IPS-15b (cell line): Measurements from ENCODE around the gene NAV2.
A peak's percentile ranks its signal among the peaks of the same experiment; 100 is the strongest.

Experiments used
- H3K27me3 ChIP-seq: one replicate; pipeline ENCODE4 v1.6.1; 2013; ENCODE audit warnings: low read length; ENCODE audit not compliant: control insufficient read depth, insufficient read depth
- H3K36me3 ChIP-seq: one replicate; pipeline ENCODE4 v1.6.1; 2013; ENCODE audit warnings: low read length; ENCODE audit not compliant: control insufficient read depth, insufficient read depth
- H3K4me1 ChIP-seq: one replicate; pipeline ENCODE4 v1.6.1; 2013; ENCODE audit warnings: mild to moderate bottlenecking, low read length; ENCODE audit not compliant: control insufficient read depth, insufficient read depth
- H3K4me3 ChIP-seq: one replicate; pipeline ENCODE4 v1.5.1; 2013; ENCODE audit warnings: low read depth, low read length
- H3K9ac ChIP-seq: one replicate; pipeline ENCODE4 v1.6.1; 2013; ENCODE audit warnings: low read depth, mild to moderate bottlenecking, low read length
- H3K9me3 ChIP-seq: one replicate; pipeline ENCODE4 v1.6.1; 2013; ENCODE audit warnings: mild to moderate bottlenecking, low read length; ENCODE audit not compliant: control insufficient read depth, insufficient read depth

The NAV2 gene

GRCh38 chr11:19762266-19762665 is 49.6 kb downstream of the NAV2 start:
- Histone ChIP-seq H3K4me1 (peaks cover 3% of the 10 kb centered on the region), H3K9me3 (no peaks in the 10 kb centered on the region), H3K27me3 (no peaks in the 10 kb centered on the region), H3K4me3 (no peak overlapping the region), H3K9ac (no peak overlapping the region), H3K36me3 (no peaks in the 10 kb centered on the region)

- no peaks in the 10 kb centered on the region for H3K27me3 ChIP-seq
- no peak overlapping the region for H3K9ac ChIP-seq
- peaks cover 3% of the 10 kb centered on the region for H3K4me1 ChIP-seq
- no peak overlapping the region for H3K4me3 ChIP-seq
- H3K36me3 ChIP-seq = no peaks in the 10 kb centered on the region
- H3K9me3 ChIP-seq = no peaks in the 10 kb centered on the region
These were observed 50.7 kb downstream of the NAV2 start for GRCh38 chr11:19763330-19763729.

- Histone ChIP-seq H3K9ac (no peak overlapping the region), H3K4me1 (peaks cover 15% of the 10 kb centered on the region), H3K4me3 (no peak overlapping the region), H3K27me3 (no peaks in the 10 kb centered on the region), H3K9me3 (no peaks in the 10 kb centered on the region), H3K36me3 (no peaks in the 10 kb centered on the region)
These were observed 53.6 kb downstream of the NAV2 start for GRCh38 chr11:19766206-19766605.

GRCh38 chr11:19766810-19767209 is 54.2 kb downstream of the NAV2 start:
- peaks cover 20% of the 10 kb centered on the region for H3K4me1 ChIP-seq
- H3K27me3 ChIP-seq = no peaks in the 10 kb centered on the region
- H3K9ac ChIP-seq = no peak overlapping the region
- no peaks in the 10 kb centered on the region for H3K36me3 ChIP-seq
- H3K9me3 ChIP-seq = no peaks in the 10 kb centered on the region
- H3K4me3 ChIP-seq = no peak overlapping the region

- peaks cover 28% of the 10 kb centered on the region for H3K4me1 ChIP-seq
- H3K36me3 ChIP-seq = no peaks in the 10 kb centered on the region
- H3K9me3 ChIP-seq = no peaks in the 10 kb centered on the region
- no peaks in the 10 kb centered on the region for H3K27me3 ChIP-seq
- H3K4me3 ChIP-seq = no peak overlapping the region
- no peak overlapping the region for H3K9ac ChIP-seq
These were observed 55.1 kb downstream of the NAV2 start for GRCh38 chr11:19767627-19768151.

- H3K4me1 ChIP-seq = peaks cover 33% of the 10 kb centered on the region
- H3K27me3 ChIP-seq = no peaks in the 10 kb centered on the region
These were observed 55.6 kb downstream of the NAV2 start for GRCh38 chr11:19768197-19768596.

GRCh38 chr11:19768815-19769214 is 56.2 kb downstream of the NAV2 start:
- Histone ChIP-seq H3K27me3 (no peaks in the 10 kb centered on the region), H3K9ac (no peak overlapping the region)

More at GRCh38 chr11:19768197-19768596, 55.6 kb downstream of the NAV2 start:
- Histone ChIP-seq H3K36me3 (no peaks in the 10 kb centered on the region), H3K4me3 (no peak overlapping the region), H3K9me3 (no peaks in the 10 kb centered on the region), H3K9ac (no peak overlapping the region)

GRCh38 chr11:19769820-19770219 is 57.2 kb downstream of the NAV2 start:
- H3K27me3 ChIP-seq = peaks cover 2% of the 10 kb centered on the region
- peaks cover 35% of the 10 kb centered on the region for H3K4me1 ChIP-seq
- H3K4me3 ChIP-seq = no peak overlapping the region
- no peaks in the 10 kb centered on the region for H3K9me3 ChIP-seq
- H3K9ac ChIP-seq = no peak overlapping the region
- H3K36me3 ChIP-seq = no peaks in the 10 kb centered on the region

More at GRCh38 chr11:19768815-19769214, 56.2 kb downstream of the NAV2 start:
- no peaks in the 10 kb centered on the region for H3K36me3 ChIP-seq
- peaks cover 35% of the 10 kb centered on the region for H3K4me1 ChIP-seq
- no peak overlapping the region for H3K4me3 ChIP-seq
- no peaks in the 10 kb centered on the region for H3K9me3 ChIP-seq

- no peaks in the 10 kb centered on the region for H3K9me3 ChIP-seq
- H3K27me3 ChIP-seq = peaks cover 2% of the 10 kb centered on the region
- no peak overlapping the region for H3K4me3 ChIP-seq
- no peaks in the 10 kb centered on the region for H3K36me3 ChIP-seq
- H3K9ac ChIP-seq = peak overlapping the region; percentile 16
- peaks cover 35% of the 10 kb centered on the region for H3K4me1 ChIP-seq
These were observed 57.6 kb downstream of the NAV2 start for GRCh38 chr11:19770277-19770676.

GRCh38 chr11:19771463-19771862 is 58.8 kb downstream of the NAV2 start:
- Histone ChIP-seq H3K4me3 (no peak overlapping the region), H3K4me1 (peaks cover 35% of the 10 kb centered on the region), H3K27me3 (peaks cover 2% of the 10 kb centered on the region), H3K36me3 (no peaks in the 10 kb centered on the region), H3K9ac (no peak overlapping the region), H3K9me3 (no peaks in the 10 kb centered on the region)

- Histone ChIP-seq H3K9ac (no peak overlapping the region), H3K36me3 (no peaks in the 10 kb centered on the region), H3K27me3 (peaks cover 2% of the 10 kb centered on the region), H3K4me1 (peaks cover 35% of the 10 kb centered on the region), H3K4me3 (peak overlapping the region; percentile 1), H3K9me3 (no peaks in the 10 kb centered on the region)
These were observed 59.8 kb downstream of the NAV2 start for GRCh38 chr11:19772480-19772879.

GRCh38 chr11:19774329-19774728 is 61.7 kb downstream of the NAV2 start:
- Histone ChIP-seq H3K4me1 (peaks cover 46% of the 10 kb centered on the region), H3K4me3 (no peak overlapping the region), H3K27me3 (peaks cover 2% of the 10 kb centered on the region), H3K36me3 (no peaks in the 10 kb centered on the region), H3K9me3 (no peaks in the 10 kb centered on the region), H3K9ac (no peak overlapping the region)
